Fibroblast of skin of right quadriceps (primary cell): Measurements from ENCODE around the gene TAS1R1.
A peak's percentile ranks its signal among the peaks of the same experiment; 100 is the strongest.

Source experiments
- DNase-seq: peaks from one replicate; pipeline ENCODE4 v3.0.0-alpha.2; 2013

The TAS1R1 gene

GRCh38 chr1:6554907-6555778 is at the start of gene TAS1R1:
TSS of gene TAS1R1 (plus strand) at chr1:6555307. CDS start at chr1:6555374, 67 bp downstream.
- no peak for DNase-seq

GRCh38 chr1:6505367-6506209 is 49.5 kb upstream of the TAS1R1 start:
- no peak for DNase-seq

- no peak for DNase-seq
These were observed 48.7 kb upstream of the TAS1R1 start for GRCh38 chr1:6506210-6507036.

- DNase-seq, result no peak
These were observed 48.1 kb upstream of the TAS1R1 start for GRCh38 chr1:6507037-6507428.

- no peak for DNase-seq
These were observed 47.6 kb upstream of the TAS1R1 start for GRCh38 chr1:6507461-6507911.

GRCh38 chr1:6508154-6508815 is 46.8 kb upstream of the TAS1R1 start:
- no peak for DNase-seq

- no peak for DNase-seq
These were observed 46.3 kb upstream of the TAS1R1 start for GRCh38 chr1:6508816-6509189.

GRCh38 chr1:6509220-6509918 is 45.7 kb upstream of the TAS1R1 start:
- no peak for DNase-seq

GRCh38 chr1:6509919-6510291 is 45.2 kb upstream of the TAS1R1 start:
- DNase-seq, result no peak

- no peak for DNase-seq
These were observed 44.6 kb upstream of the TAS1R1 start for GRCh38 chr1:6510493-6510892.

GRCh38 chr1:6511056-6511455 is 44.1 kb upstream of the TAS1R1 start:
- DNase-seq, result no peak

GRCh38 chr1:6511561-6512244 is 43.4 kb upstream of the TAS1R1 start:
- no peak for DNase-seq

- no peak for DNase-seq
These were observed 42.7 kb upstream of the TAS1R1 start for GRCh38 chr1:6512245-6512907.

- DNase-seq, result no peak
These were observed 42.2 kb upstream of the TAS1R1 start for GRCh38 chr1:6512908-6513280.

- DNase-seq, result no peak
These were observed 41.7 kb upstream of the TAS1R1 start for GRCh38 chr1:6513320-6513801.

GRCh38 chr1:6515771-6516170 is 39.3 kb upstream of the TAS1R1 start:
- DNase-seq, result no peak

GRCh38 chr1:6517435-6517851 is 37.7 kb upstream of the TAS1R1 start:
- peak; percentile 37 for DNase-seq

GRCh38 chr1:6519491-6519934 is 35.6 kb upstream of the TAS1R1 start:
- DNase-seq, result no peak

- DNase-seq, result peak; percentile 59
These were observed 35.0 kb upstream of the TAS1R1 start for GRCh38 chr1:6519935-6520671.

GRCh38 chr1:6521536-6521935 is 33.6 kb upstream of the TAS1R1 start:
- no peak for DNase-seq
